MCF 10A (cell line): Measurements from ENCODE around the gene RRP1B. TPM values are rescaled to one million over a fixed set of nuclear protein-coding genes. Genes with fewer than 3 reads are reported as not detected.
A peak's percentile ranks its signal among the peaks of the same experiment; 100 is the strongest.

Source experiments
- BruUV-seq: library from RNA; stranded (reverse); fragments of 400-500 nt; replicated peaks from 2 replicates; lab custom pipeline; 2021; lab: Mats Ljungman, UMichigan
- CTCF ChIA-PET: fragments of 300-600 bp; sonication (Branson Sonifier 250); formaldehyde crosslinking; extraction: SDS; loops from one replicate; lab custom pipeline; 2021; ENCODE audit warnings: antibody characterized with exemption, inconsistent platforms; lab: Yijun Ruan, JAX
- POLR2A ChIA-PET: fragments of 300-600, 350-650 bp; sonication (Branson Sonifier 250); formaldehyde crosslinking; extraction: SDS; loops from one replicate; lab custom pipeline; 2020; ENCODE audit warnings: antibody characterized with exemption, inconsistent platforms; lab: Yijun Ruan, JAX
- DNase-seq: peaks from one replicate; pipeline ENCODE4 v3.0.0-alpha.2; 2018; ENCODE audit not compliant: unreplicated experiment
- H3K27ac Mint-ChIP-seq: one replicate; pipeline ENCODE4 v1.8.0; 2022; ENCODE audit warnings: mild to moderate bottlenecking, low read depth, mixed read lengths; ENCODE audit not compliant: unreplicated experiment
- H3K27me3 Mint-ChIP-seq: one replicate; pipeline ENCODE4 v1.8.0; 2022; ENCODE audit warnings: mixed read lengths; ENCODE audit not compliant: insufficient read depth, unreplicated experiment
- H3K36me3 Mint-ChIP-seq: one replicate; pipeline ENCODE4 v1.8.0; 2022; ENCODE audit warnings: mild to moderate bottlenecking, moderate library complexity, mixed read lengths; ENCODE audit not compliant: insufficient read depth, unreplicated experiment
- H3K4me1 Mint-ChIP-seq: one replicate; pipeline ENCODE4 v1.8.0; 2022; ENCODE audit warnings: mixed read lengths; ENCODE audit not compliant: insufficient read depth, unreplicated experiment
- H3K4me3 Mint-ChIP-seq: one replicate; pipeline ENCODE4 v1.8.0; 2022; ENCODE audit warnings: mild to moderate bottlenecking, moderate library complexity, mixed read lengths; ENCODE audit not compliant: unreplicated experiment
- H3K9me3 Mint-ChIP-seq: one replicate; pipeline ENCODE4 v1.8.0; 2022; ENCODE audit warnings: mixed read lengths; ENCODE audit not compliant: unreplicated experiment
- intact Hi-C: fragments of 100-400 bp; cut with micrococcal nuclease; formaldehyde crosslinking; loops from 2 replicates; pipeline ENCODE4 v1.14.1; 2022
- total RNA-seq: library from RNA; stranded (reverse); gene quantifications from 2 replicates; pipeline ENCODE4 v1.2.3, GENCODE V29; 2022
- TF ChIP-seq, protein P1 (sequence below): fragments of 200-600 bp; IDR thresholded peaks from one replicate; pipeline ENCODE4 v1.8.0; 2022; ENCODE audit warnings: antibody characterized with exemption, mild to moderate bottlenecking; ENCODE audit not compliant: unreplicated experiment

Gene RRP1B
- total RNA-seq, 1 experiment from 2014 or later: 39.8 TPM

DNA sequence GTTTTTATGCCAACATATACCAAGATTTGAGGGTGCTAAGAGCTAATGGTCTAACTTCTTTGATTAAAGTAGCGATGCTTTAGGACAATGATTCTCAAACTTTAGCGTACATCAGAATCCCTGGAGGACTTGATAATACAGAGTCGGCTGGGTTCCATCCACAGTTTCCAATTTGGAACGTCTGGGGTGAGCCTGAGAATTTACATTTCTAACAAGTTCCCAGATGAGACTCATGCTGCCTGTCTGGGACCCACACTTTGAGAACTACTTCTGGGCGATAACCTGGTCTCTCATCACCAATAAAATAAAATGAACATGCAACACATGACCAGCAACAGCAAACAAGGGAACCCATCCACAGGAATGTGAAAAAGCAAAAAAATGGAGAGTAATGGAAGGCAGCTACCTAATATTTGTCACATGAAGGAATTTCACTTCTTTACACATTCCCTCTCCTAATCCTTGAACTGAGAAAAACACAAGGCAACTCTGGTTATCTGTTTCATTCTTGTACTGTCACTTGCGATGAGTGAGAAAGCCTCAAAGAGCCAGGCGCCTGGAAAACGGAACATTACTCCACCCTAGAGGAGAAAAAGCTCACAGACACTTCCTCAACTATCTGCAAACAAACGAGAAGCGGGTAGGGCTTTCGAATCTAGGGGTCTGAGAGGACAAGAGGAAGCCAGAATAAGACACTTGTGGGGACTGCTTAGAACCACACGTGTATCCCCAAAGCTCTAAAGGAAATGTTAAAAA is 14.0 kb upstream of the RRP1B start:
- Mint-ChIP-seq H3K27me3 (no peaks in the 10 kb centered on the region), H3K4me3 (no peak overlapping the region), H3K9me3 (no peaks in the 10 kb centered on the region), H3K4me1 (peaks cover 27% of the 10 kb centered on the region), H3K36me3 (peaks cover 6% of the 10 kb centered on the region), H3K27ac (peak overlapping the region; percentile 88)
- ChIA-PET CTCF (interaction anchor here (0.6 to 3.9 kb wide), 22 partner anchors 8 to 453 kb away, joined by 3 to 44 read pairs (median 4); partner anchors contain the start of gene HSF2BP), POLR2A (interaction anchor here (0.5 to 3.3 kb wide), 15 partner anchors 8 to 733 kb away, joined by 3 to 17 read pairs (median 5); partner anchors contain the start of gene RRP1B)
- peak; percentile 88 for DNase-seq
- intact Hi-C loops: loop anchor here (1.0 to 5.0 kb wide), 3 partner anchors 33 to 753 kb away; partner anchors contain the start of gene NDUFV3
- BruUV-seq: no TSS peak
- TF ChIP-seq, protein P1, sequence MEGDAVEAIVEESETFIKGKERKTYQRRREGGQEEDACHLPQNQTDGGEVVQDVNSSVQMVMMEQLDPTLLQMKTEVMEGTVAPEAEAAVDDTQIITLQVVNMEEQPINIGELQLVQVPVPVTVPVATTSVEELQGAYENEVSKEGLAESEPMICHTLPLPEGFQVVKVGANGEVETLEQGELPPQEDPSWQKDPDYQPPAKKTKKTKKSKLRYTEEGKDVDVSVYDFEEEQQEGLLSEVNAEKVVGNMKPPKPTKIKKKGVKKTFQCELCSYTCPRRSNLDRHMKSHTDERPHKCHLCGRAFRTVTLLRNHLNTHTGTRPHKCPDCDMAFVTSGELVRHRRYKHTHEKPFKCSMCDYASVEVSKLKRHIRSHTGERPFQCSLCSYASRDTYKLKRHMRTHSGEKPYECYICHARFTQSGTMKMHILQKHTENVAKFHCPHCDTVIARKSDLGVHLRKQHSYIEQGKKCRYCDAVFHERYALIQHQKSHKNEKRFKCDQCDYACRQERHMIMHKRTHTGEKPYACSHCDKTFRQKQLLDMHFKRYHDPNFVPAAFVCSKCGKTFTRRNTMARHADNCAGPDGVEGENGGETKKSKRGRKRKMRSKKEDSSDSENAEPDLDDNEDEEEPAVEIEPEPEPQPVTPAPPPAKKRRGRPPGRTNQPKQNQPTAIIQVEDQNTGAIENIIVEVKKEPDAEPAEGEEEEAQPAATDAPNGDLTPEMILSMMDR: peak; percentile 56

DNA sequence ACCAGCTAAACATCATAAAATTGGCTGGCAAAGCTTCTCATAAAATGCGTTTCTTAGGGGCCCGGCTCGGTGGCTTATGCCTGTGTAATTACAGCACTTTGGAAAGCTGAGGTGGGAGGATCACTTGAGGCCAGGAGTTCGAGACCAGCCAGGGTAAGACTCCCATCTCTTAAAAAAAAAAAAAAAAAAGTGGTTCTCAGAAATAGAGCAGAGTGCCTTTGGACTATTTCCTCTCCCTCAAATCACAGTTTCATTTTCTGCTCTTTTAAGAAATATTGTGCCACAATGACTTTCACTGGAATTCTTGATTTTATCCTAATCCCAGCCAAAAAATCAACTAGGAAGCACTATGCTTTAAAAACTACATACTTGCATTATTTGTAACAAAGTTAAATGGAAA is 13.4 kb upstream of the RRP1B start:
- H3K4me1 Mint-ChIP-seq: peaks cover 26% of the 10 kb centered on the region
- no peaks in the 10 kb centered on the region for H3K9me3 Mint-ChIP-seq
- H3K27me3 Mint-ChIP-seq: no peaks in the 10 kb centered on the region
- TF ChIP-seq, protein P1: no peak
- peak overlapping the region; percentile 88 for H3K27ac Mint-ChIP-seq
- POLR2A ChIA-PET: interaction anchor here (0.6 to 3.3 kb wide), 12 partner anchors 8 to 733 kb away, joined by 3 to 17 read pairs (median 5); no protein-coding TSS in a partner anchor
- intact Hi-C loops: loop anchor here (1.0 to 5.0 kb wide), 3 partner anchors 34 to 754 kb away; partner anchors contain the start of gene NDUFV3
- DNase-seq: no peak
- CTCF ChIA-PET: interaction anchor here (0.7 to 3.9 kb wide), 17 partner anchors 8 to 453 kb away, joined by 3 to 44 read pairs (median 4); partner anchors contain the start of gene HSF2BP
- H3K36me3 Mint-ChIP-seq: peaks cover 6% of the 10 kb centered on the region
- no peak overlapping the region for H3K4me3 Mint-ChIP-seq
- TSS peak; percentile 78 for BruUV-seq

DNA sequence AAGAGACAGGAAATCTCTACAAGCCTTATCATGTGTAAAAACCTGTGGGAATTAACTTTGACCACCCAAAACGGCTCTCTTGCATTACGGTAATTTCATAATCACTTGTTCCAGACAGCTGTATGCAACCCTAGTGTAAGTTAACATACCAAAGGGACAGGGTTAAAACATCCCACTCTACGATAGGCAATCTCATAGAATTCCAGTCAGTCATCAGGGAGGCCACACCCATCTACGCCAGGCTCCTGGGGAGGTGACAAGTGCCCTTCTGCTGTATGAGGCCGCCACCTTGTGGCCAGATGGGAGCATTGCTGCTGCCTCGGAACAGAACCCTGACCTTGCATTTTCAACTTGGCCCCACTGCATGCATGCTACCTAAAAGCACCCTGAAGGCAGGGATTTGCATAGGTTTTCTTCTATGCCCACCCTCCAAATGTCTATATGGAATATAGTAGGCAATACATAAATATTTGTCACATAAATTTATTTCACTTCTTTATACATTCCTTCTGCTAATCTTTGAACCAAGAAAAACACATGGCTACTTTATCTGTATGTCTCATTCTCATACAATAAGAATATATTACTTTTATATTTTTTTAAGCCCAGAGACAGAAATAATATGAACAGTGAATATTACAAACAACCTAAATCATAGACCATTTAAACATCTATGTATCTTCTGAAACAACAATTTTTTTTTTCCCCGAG is 12.7 kb upstream of the RRP1B start:
- Mint-ChIP-seq H3K36me3 (peaks cover 6% of the 10 kb centered on the region), H3K27me3 (no peaks in the 10 kb centered on the region), H3K4me3 (peak overlapping the region; percentile 50), H3K27ac (peak overlapping the region; percentile 88), H3K9me3 (no peaks in the 10 kb centered on the region), H3K4me1 (peaks cover 26% of the 10 kb centered on the region)
- intact Hi-C loops: loop anchor here (5.0 kb wide), 1 partner anchor 754 kb away; the partner anchor contains the start of gene NDUFV3
- TF ChIP-seq, protein P1: peak; percentile 97
- BruUV-seq: no TSS peak
- peak; percentile 96 for DNase-seq
- POLR2A ChIA-PET: interaction anchor here (0.6 to 3.3 kb wide), 5 partner anchors 34 to 450 kb away, joined by 3 to 17 read pairs (median 6); no protein-coding TSS in a partner anchor
- CTCF ChIA-PET: interaction anchor here (0.5 to 3.9 kb wide), 11 partner anchors 10 to 454 kb away, joined by 3 to 44 read pairs (median 4); no protein-coding TSS in a partner anchor
